IMR-90 (cell line): ENCODE data around the gene ABCG8. TPM values are rescaled to one million over a fixed set of nuclear protein-coding genes. Genes with fewer than 3 reads are reported as not detected.

Source experiments
- ATAC-seq: fragments of 200-7000 bp; cut with Tn5 transposase; 2 replicates; pipeline ENCODE4 v1.9.1; 2020; ENCODE audit warnings: low read depth, mild to moderate bottlenecking, moderate library complexity
- BruUV-seq: library from RNA; stranded (reverse); fragments of 400-500 nt; replicated peaks from 2 replicates; lab custom pipeline; 2021; lab: Mats Ljungman, UMichigan
- CTCF ChIA-PET: fragments of 300-600 bp; formaldehyde crosslinking; extraction: SDS; loops from one replicate; lab custom pipeline; 2021; ENCODE audit warnings: antibody characterized with exemption; lab: Yijun Ruan, JAX
- POLR2A ChIA-PET: fragments of 300-600 bp; sonication (Branson Sonifier 250); formaldehyde crosslinking; loops from one replicate; lab custom pipeline; 2022; ENCODE audit warnings: antibody characterized with exemption; ENCODE audit not compliant: unreplicated experiment; lab: Charles Lee
- DNase-seq: peaks from one replicate; pipeline ENCODE4 v3.0.0; 2013
- H2AFZ ChIP-seq: replicated peaks from 2 replicates; pipeline ENCODE3; 2013; ENCODE audit warnings: low read length, mild to moderate bottlenecking; ENCODE audit not compliant: poor library complexity
- H2AK5ac ChIP-seq: 2 replicates; pipeline ENCODE4 v1.6.1; 2013; ENCODE audit warnings: low read depth, low read length, inconsistent platforms
- H2AK9ac ChIP-seq: replicated peaks from 2 replicates; pipeline ENCODE3; 2013; ENCODE audit warnings: mild to moderate bottlenecking, low read depth, low read length, moderate library complexity; ENCODE audit not compliant: poor library complexity
- H2BK120ac ChIP-seq: 2 replicates; pipeline ENCODE4 v1.6.1; 2013; ENCODE audit warnings: low read depth, low read length, inconsistent platforms
- H2BK15ac ChIP-seq: 3 replicates; pipeline ENCODE4 v1.6.1; 2013; ENCODE audit warnings: low read depth, low read length, inconsistent platforms
- H2BK20ac ChIP-seq: 2 replicates; pipeline ENCODE4 v1.6.1; 2013; ENCODE audit warnings: low read depth, mild to moderate bottlenecking, inconsistent platforms, low read length, moderate library complexity
- H2BK5ac ChIP-seq: 2 replicates; pipeline ENCODE4 v1.6.1; 2013; ENCODE audit warnings: mild to moderate bottlenecking, low read depth, low read length, inconsistent platforms; ENCODE audit not compliant: poor library complexity, severe bottlenecking
- H3K14ac ChIP-seq: replicated peaks from 2 replicates; pipeline ENCODE4 v1.6.1; 2013; ENCODE audit warnings: low read depth, low read length, inconsistent platforms
- H3K18ac ChIP-seq: 2 replicates; pipeline ENCODE4 v1.6.1; 2013; ENCODE audit warnings: low read depth, low read length, control low read depth
- H3K23ac ChIP-seq: 2 replicates; pipeline ENCODE4 v1.6.1; 2013; ENCODE audit warnings: low read depth, low read length, inconsistent platforms
- H3K27ac ChIP-seq: 2 replicates; pipeline ENCODE4 v1.5.1; 2013; ENCODE audit warnings: mild to moderate bottlenecking, control low read depth, low read length; ENCODE audit not compliant: insufficient read depth
- H3K27me3 ChIP-seq: 2 replicates; pipeline ENCODE4 v1.6.1; 2013; ENCODE audit warnings: low read length; ENCODE audit not compliant: control insufficient read depth, insufficient read depth
- H3K36me3 ChIP-seq: 2 replicates; pipeline ENCODE4 v1.6.1; 2013; ENCODE audit warnings: low read length, mixed read lengths; ENCODE audit not compliant: control insufficient read depth, insufficient read depth
- H3K4ac ChIP-seq: 2 replicates; pipeline ENCODE4 v1.6.1; 2013; ENCODE audit warnings: low read depth, low read length, inconsistent platforms
- H3K4me1 ChIP-seq: 2 replicates; pipeline ENCODE4 v1.6.1; 2013; ENCODE audit warnings: low read length, mixed read lengths; ENCODE audit not compliant: control insufficient read depth, insufficient read depth
- H3K4me2 ChIP-seq: 2 replicates; pipeline ENCODE4 v1.6.1; 2013; ENCODE audit warnings: low read depth, mild to moderate bottlenecking, control low read depth, low read length, moderate library complexity
- H3K4me3 ChIP-seq: 2 replicates; pipeline ENCODE4 v1.5.1; 2013; ENCODE audit warnings: low read depth, mild to moderate bottlenecking, control low read depth, low read length, moderate library complexity; ENCODE audit not compliant: insufficient read depth
- H3K56ac ChIP-seq: 2 replicates; pipeline ENCODE4 v1.6.1; 2013; ENCODE audit warnings: low read length, inconsistent platforms; ENCODE audit not compliant: insufficient read depth; ENCODE audit errors: extremely low read depth
- H3K79me1 ChIP-seq, 2 experiments: 2 replicates each; pipeline ENCODE4 v1.6.1; 2013; ENCODE audit warnings: low read length in 2 of 2, inconsistent platforms in 1 of 2, low read depth in 1 of 2
- H3K9ac ChIP-seq: 2 replicates; pipeline ENCODE4 v1.6.1; 2013; ENCODE audit warnings: low read depth, low read length, control low read depth
- H3K9me1 ChIP-seq: 2 replicates; pipeline ENCODE4 v1.6.1; 2013; ENCODE audit warnings: low read length, inconsistent platforms; ENCODE audit not compliant: insufficient read depth
- H3K9me3 ChIP-seq: 2 replicates; pipeline ENCODE4 v1.6.1; 2013; ENCODE audit warnings: low read length; ENCODE audit not compliant: control insufficient read depth, insufficient read depth
- H4K20me1 ChIP-seq: 2 replicates; pipeline ENCODE4 v1.6.1; 2013; ENCODE audit warnings: low read length, inconsistent platforms; ENCODE audit not compliant: insufficient read depth
- H4K5ac ChIP-seq: 2 replicates; pipeline ENCODE4 v1.6.1; 2013; ENCODE audit warnings: mild to moderate bottlenecking, low read depth, low read length, control low read depth
- H4K8ac ChIP-seq, 2 experiments: 2 replicates each; pipeline ENCODE4 v1.6.1; 2013; ENCODE audit warnings: low read depth in 2 of 2, low read length in 2 of 2, control low read depth in 1 of 2, inconsistent platforms in 1 of 2
- H4K91ac ChIP-seq: 2 replicates; pipeline ENCODE4 v1.6.1; 2013; ENCODE audit warnings: low read depth, low read length, inconsistent platforms; ENCODE audit not compliant: insufficient read depth
- BHLHE40 ChIP-seq: fragments of 150-350 bp; IDR thresholded peaks from 2 replicates; pipeline ENCODE4 v1.6.1; 2016; ENCODE audit warnings: mild to moderate bottlenecking, low read depth, low read length
- CEBPB ChIP-seq: IDR thresholded peaks from 2 replicates; pipeline ENCODE4 v1.6.1; 2012; ENCODE audit warnings: low read depth, low read length, improper control_type of control experiment
- CHD1 ChIP-seq: IDR thresholded peaks from 2 replicates; pipeline ENCODE4 v1.6.1; 2012; ENCODE audit warnings: low read depth, low read length, improper control_type of control experiment
- MAFK ChIP-seq: IDR thresholded peaks from 2 replicates; pipeline ENCODE4 v1.6.1; 2012; ENCODE audit warnings: low read depth, low read length, improper control_type of control experiment
- MAZ ChIP-seq: IDR thresholded peaks from 2 replicates; pipeline ENCODE4 v1.6.1; 2012; ENCODE audit warnings: low read depth, mild to moderate bottlenecking, low read length, improper control_type of control experiment, moderate library complexity, borderline replicate concordance
- POLR2A ChIP-seq: IDR thresholded peaks from 2 replicates; pipeline ENCODE4 v1.6.1; 2012; ENCODE audit warnings: mild to moderate bottlenecking, low read depth, low read length
- RAD21 ChIP-seq: IDR thresholded peaks from 2 replicates; pipeline ENCODE4 v1.6.1; 2012; ENCODE audit warnings: low read length, improper control_type of control experiment
- RCOR1 ChIP-seq: IDR thresholded peaks from 2 replicates; pipeline ENCODE4 v1.6.1; 2012; ENCODE audit warnings: mild to moderate bottlenecking, low read length, improper control_type of control experiment; ENCODE audit not compliant: insufficient replicate concordance
- RFX5 ChIP-seq: IDR thresholded peaks from 2 replicates; pipeline ENCODE4 v1.8.0; 2012; ENCODE audit warnings: low read depth, mild to moderate bottlenecking, low read length, moderate library complexity
- WGBS, 2 experiments: methylation state at CpG; one replicate each; pipeline versions ENCODE4 v1.1.5 to v1.1.7; 2013; ENCODE audit warnings: missing lambda C conversion rate in 2 of 2; ENCODE audit not compliant: insufficient read length in 1 of 2; ENCODE audit errors: extremely low coverage in 2 of 2; 5-methylcytosine and 5-hydroxymethylcytosine counted together
- dilution Hi-C: fragments of 300-500 bp; cut with HindIII; formaldehyde crosslinking; loops from one replicate; pipeline ENCODE4 v1.14.3; 2018; ENCODE audit warnings: low sequenced_read_pairs; ENCODE audit not compliant: unreplicated experiment
- in situ Hi-C: fragments of 300-500 bp; cut with MboI; formaldehyde crosslinking; loops from 3 replicates; pipeline ENCODE4 v1.14.3; 2019; ENCODE audit warnings: low sequenced_read_pairs, inconsistent platforms, mixed read lengths
- intact Hi-C: fragments of 100-400 bp; cut with micrococcal nuclease; formaldehyde crosslinking; loops from 2 replicates; pipeline ENCODE4 v1.10.0; 2022
- polyA plus RNA-seq, 3 experiments: library from polyadenylated mRNA; depleted of rRNA; stranded (reverse); fragments of >200 nt; gene quantifications; 2 replicates each; pipeline ENCODE4 v1.2.3, GENCODE V29; 2012; ENCODE audit warnings: low replicate concordance in 1 of 3
- total RNA-seq: library from RNA; depleted of rRNA; stranded (reverse); fragments of >200 nt; gene quantifications from 2 replicates; pipeline ENCODE4 v1.2.3, GENCODE V29; 2012
- TF ChIP-seq, protein P1 (sequence below): fragments of 150-350 bp; IDR thresholded peaks from 2 replicates; pipeline ENCODE4 v1.6.1; 2017; ENCODE audit warnings: mild to moderate bottlenecking, antibody characterized with exemption, low read length, low read depth
- TF ChIP-seq, protein P2 (sequence below): conservative IDR thresholded peaks from 2 replicates; pipeline ENCODE4 v1.5.1; 2012; ENCODE audit warnings: mild to moderate bottlenecking, low read depth, low read length, improper control_type of control experiment
- TF ChIP-seq, protein P3 (sequence below): fragments of 150-350 bp; IDR thresholded peaks from 2 replicates; pipeline ENCODE4 v1.6.1; 2016; ENCODE audit warnings: low read depth, mild to moderate bottlenecking, low read length, moderate library complexity, borderline replicate concordance

The ABCG8 gene
- total and polyA plus RNA-seq, 2 of the 4 experiments (the other 2 are of a cell fraction): not detected

DNA sequence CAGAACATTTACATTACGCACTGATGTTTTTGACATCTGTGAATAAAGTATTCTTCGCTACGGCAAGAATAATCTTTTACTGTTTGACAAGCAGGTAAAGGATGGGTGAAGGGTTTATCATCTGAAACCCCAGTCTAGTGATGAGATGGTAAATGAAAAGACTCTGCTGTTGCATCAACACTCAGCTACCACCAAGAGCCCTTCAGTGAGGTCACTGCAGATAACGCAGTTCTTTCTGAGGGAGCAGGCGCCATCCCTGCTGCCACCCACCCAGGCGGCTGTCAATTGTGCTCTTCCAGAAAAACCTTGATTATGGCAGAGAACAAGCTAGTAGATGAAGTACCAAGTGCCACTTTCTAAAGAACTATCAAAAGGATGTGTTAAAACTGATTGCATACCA, 58.7 kb downstream of the ABCG8 start:
- no peak overlapping the region for H3K27ac ChIP-seq
- peaks cover 6% of the 10 kb centered on the region; the same call in 1 of the 2 replicates for H4K20me1 ChIP-seq
- BruUV-seq: no TSS peak
- POLR2A ChIA-PET: no interaction called here
- no peak overlapping the region for H3K23ac ChIP-seq
- no peaks in the 10 kb centered on the region for H3K9me3 ChIP-seq
- 0 out of 2 replicates have a peak, but pooled peaks cover 3% of the 10 kb centered on the region for H3K9me1 ChIP-seq
- no peak overlapping the region for H4K5ac ChIP-seq
- H4K91ac ChIP-seq: no peak overlapping the region
- H4K8ac ChIP-seq: no peak overlapping the region
- no peak overlapping the region for H2BK120ac ChIP-seq
- no peak overlapping the region for H2BK5ac ChIP-seq
- CTCF ChIA-PET: no interaction called here
- H3K18ac ChIP-seq: no peak overlapping the region
- DNase-seq: no peak
- H3K79me1 ChIP-seq: no peaks in the 10 kb centered on the region; a peak in 2 of 4 replicates
- H2AFZ ChIP-seq: no peak overlapping the region
- no peak overlapping the region for H2AK9ac ChIP-seq
- no peaks in the 10 kb centered on the region for H3K27me3 ChIP-seq
- no peak for TF ChIP-seq RCOR1
- TF ChIP-seq BHLHE40: no peak
- no peak for TF ChIP-seq CHD1
- no peak for TF ChIP-seq RFX5
- no peak for TF ChIP-seq CEBPB
- TF ChIP-seq, protein P1, sequence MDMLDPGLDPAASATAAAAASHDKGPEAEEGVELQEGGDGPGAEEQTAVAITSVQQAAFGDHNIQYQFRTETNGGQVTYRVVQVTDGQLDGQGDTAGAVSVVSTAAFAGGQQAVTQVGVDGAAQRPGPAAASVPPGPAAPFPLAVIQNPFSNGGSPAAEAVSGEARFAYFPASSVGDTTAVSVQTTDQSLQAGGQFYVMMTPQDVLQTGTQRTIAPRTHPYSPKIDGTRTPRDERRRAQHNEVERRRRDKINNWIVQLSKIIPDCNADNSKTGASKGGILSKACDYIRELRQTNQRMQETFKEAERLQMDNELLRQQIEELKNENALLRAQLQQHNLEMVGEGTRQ: no peak
- TF ChIP-seq MAZ: no peak
- TF ChIP-seq POLR2A: no peak
- TF ChIP-seq, protein P2, sequence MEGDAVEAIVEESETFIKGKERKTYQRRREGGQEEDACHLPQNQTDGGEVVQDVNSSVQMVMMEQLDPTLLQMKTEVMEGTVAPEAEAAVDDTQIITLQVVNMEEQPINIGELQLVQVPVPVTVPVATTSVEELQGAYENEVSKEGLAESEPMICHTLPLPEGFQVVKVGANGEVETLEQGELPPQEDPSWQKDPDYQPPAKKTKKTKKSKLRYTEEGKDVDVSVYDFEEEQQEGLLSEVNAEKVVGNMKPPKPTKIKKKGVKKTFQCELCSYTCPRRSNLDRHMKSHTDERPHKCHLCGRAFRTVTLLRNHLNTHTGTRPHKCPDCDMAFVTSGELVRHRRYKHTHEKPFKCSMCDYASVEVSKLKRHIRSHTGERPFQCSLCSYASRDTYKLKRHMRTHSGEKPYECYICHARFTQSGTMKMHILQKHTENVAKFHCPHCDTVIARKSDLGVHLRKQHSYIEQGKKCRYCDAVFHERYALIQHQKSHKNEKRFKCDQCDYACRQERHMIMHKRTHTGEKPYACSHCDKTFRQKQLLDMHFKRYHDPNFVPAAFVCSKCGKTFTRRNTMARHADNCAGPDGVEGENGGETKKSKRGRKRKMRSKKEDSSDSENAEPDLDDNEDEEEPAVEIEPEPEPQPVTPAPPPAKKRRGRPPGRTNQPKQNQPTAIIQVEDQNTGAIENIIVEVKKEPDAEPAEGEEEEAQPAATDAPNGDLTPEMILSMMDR: no peak
- no peak for TF ChIP-seq RAD21
- no peak for TF ChIP-seq MAFK
- TF ChIP-seq, protein P3, sequence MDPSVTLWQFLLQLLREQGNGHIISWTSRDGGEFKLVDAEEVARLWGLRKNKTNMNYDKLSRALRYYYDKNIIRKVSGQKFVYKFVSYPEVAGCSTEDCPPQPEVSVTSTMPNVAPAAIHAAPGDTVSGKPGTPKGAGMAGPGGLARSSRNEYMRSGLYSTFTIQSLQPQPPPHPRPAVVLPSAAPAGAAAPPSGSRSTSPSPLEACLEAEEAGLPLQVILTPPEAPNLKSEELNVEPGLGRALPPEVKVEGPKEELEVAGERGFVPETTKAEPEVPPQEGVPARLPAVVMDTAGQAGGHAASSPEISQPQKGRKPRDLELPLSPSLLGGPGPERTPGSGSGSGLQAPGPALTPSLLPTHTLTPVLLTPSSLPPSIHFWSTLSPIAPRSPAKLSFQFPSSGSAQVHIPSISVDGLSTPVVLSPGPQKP: no peak
- no CpG with 5 or more reads among the region's 6 CpGs for WGBS, 2 experiments
- peaks cover 18% of the 10 kb centered on the region for H3K36me3 ChIP-seq
- no peak overlapping the region for H2AK5ac ChIP-seq
- no peak overlapping the region for H3K56ac ChIP-seq
- H3K9ac ChIP-seq: no peak overlapping the region
- H2BK20ac ChIP-seq: no peak overlapping the region
- dilution Hi-C loops: no loop called here
- intact Hi-C loops: no loop called here
- no peak overlapping the region for H3K4me3 ChIP-seq
- peaks cover 2% of the 10 kb centered on the region for H3K4me1 ChIP-seq
- H3K4ac ChIP-seq: no peak overlapping the region
- in situ Hi-C loops: no loop called here
- H2BK15ac ChIP-seq: no peak overlapping the region
- H3K4me2 ChIP-seq: no peak overlapping the region
- ATAC-seq: no peak
- no peak overlapping the region for H3K14ac ChIP-seq
